NCI-H524 (cell line): ENCODE results near the gene VAV2.

Experiments used
- DNase-seq, 2 experiments: peaks; one replicate each; lab custom pipeline; 2025; lab: John Stamatoyannopoulos, UW

Gene VAV2

DNA sequence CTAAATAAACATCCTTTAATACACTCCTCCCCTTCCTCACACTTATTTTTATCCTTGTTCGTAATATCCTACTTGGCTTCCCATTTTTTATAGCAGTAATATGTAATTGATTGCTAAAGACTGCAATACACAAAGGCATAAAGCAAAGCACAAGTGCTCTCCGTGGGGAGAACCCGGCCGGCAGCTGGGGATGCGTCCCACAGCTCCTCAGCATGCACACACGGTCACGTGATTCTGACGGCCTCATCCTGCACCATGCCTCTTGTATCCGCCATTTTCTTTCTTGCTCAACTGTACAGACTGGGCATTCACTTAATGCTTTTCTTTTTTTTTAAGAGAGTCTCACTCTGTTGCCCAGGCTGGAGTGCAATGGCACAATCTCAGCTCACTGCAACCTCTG lies 36.0 kb upstream of the VAV2 start:
- no peak for DNase-seq

GRCh38 chr9:134027561-134027960 lies 35.4 kb upstream of the VAV2 start:
- peak in 1 of 2 experiments; percentile 55 for DNase-seq

DNA sequence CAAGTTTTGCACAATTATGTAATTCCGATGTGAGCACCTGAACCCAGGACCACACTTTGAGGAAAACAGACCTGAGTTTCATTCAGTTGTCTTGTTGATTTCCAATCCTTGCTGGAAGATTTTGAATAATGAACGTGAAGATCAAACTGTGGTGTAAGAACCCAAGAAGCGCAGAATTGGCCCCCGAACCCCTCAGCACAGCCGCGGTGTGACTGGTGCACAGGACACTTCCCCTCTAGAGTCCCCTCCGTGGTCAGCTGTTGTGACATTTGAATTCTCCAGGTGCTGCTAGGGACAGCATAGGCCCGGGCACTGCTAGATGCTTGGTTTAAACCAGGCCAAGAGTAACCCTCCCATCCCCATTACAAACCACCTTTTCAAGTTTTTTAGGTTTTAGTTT lies 34.9 kb upstream of the VAV2 start:
- DNase-seq: no peak

- no peak for DNase-seq
Measured at GRCh38 chr9:134026581-134026980, 34.5 kb upstream of the VAV2 start.

GRCh38 chr9:134025606-134026541 lies 33.8 kb upstream of the VAV2 start:
- peak in 1 of 2 experiments; percentile 65 for DNase-seq

GRCh38 chr9:134024828-134025605 lies 32.9 kb upstream of the VAV2 start, which contains the start of gene BRD3OS:
Gene BRD3OS (plus strand): TSS chr9:134025481. CDS start chr9:134026748, 1,267 bp downstream.
- peak; percentile 83 to 94 for DNase-seq

DNA sequence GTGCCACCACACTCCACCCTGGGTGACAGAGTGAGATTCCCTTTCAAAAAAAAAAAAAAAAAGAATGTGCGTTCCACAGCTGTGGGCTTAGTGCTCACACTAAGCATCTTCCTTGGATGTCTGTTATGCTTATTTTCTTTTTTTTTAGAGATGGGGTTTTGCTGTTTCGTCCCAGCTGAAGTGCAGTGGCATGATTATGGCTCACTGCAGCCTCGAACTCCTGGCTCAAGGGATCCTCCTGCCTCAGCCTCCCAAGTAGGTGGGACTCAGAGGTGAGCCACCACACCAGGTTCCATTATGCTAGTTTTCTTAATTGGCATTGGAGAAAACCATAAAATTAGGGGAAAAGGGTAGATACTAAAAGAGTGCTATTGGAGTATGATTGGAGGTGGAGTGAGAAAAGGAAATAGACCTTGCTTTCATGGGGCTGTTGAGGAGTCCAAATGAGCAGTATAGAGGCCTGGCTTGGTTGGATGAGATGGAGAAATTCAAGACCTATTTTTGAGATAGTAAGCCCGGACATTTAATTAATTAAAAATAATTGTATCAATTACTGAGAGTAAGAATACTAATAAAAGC lies 32.2 kb upstream of the VAV2 start:
- DNase-seq: no peak

DNA sequence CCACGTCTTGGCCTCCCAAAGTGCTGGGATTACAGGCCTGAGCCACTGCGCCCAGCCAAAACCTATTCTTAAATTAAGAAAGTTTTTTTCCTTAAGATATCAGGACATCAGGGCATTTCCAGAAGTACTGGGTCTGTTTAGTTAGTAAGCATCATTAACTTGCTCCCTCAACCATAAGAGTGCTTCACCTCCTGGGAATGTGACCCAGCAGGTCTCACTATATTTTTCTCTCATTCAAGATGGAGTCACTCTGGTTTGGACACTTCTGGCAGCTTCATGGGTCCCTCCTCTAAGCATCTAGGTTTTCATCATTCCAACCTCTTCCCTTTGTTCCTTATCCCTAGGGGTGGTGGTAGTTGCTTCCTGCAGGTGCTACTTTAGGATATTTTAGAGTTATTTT lies 22.8 kb upstream of the VAV2 start:
- no peak for DNase-seq

- no peak for DNase-seq
Measured at GRCh38 chr9:134011401-134011800, 19.3 kb upstream of the VAV2 start.

- DNase-seq: peak; percentile 80 to 88
Measured at GRCh38 chr9:134010310-134011173, 18.4 kb upstream of the VAV2 start.

DNA sequence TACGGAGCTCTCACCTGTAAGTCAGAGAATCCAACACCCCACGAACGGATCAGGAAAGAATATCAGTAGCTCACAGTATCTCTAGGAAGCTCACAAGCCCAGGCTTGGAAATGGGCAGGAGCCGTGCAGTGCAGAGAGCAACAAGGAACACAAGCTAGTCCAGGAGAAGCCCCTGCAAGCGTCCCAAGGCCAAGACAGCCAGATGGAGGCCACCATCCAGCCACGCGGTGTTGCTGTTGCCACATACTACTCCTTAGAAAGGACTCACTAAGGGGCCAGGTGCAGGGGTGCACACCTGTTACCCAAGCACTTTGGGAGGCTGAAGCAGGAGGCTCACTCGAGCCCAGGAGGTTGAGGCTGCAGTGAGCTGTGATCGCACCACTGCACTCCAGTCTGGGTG lies 15.4 kb upstream of the VAV2 start:
- no peak for DNase-seq

GRCh38 chr9:134007150-134007549 lies 15.0 kb upstream of the VAV2 start:
- DNase-seq: peak in 1 of 2 experiments; percentile 44

- DNase-seq: no peak
Measured at GRCh38 chr9:134005381-134005780, 13.3 kb upstream of the VAV2 start.

- DNase-seq: no peak
Measured at GRCh38 chr9:134004881-134005280, 12.8 kb upstream of the VAV2 start.

DNA sequence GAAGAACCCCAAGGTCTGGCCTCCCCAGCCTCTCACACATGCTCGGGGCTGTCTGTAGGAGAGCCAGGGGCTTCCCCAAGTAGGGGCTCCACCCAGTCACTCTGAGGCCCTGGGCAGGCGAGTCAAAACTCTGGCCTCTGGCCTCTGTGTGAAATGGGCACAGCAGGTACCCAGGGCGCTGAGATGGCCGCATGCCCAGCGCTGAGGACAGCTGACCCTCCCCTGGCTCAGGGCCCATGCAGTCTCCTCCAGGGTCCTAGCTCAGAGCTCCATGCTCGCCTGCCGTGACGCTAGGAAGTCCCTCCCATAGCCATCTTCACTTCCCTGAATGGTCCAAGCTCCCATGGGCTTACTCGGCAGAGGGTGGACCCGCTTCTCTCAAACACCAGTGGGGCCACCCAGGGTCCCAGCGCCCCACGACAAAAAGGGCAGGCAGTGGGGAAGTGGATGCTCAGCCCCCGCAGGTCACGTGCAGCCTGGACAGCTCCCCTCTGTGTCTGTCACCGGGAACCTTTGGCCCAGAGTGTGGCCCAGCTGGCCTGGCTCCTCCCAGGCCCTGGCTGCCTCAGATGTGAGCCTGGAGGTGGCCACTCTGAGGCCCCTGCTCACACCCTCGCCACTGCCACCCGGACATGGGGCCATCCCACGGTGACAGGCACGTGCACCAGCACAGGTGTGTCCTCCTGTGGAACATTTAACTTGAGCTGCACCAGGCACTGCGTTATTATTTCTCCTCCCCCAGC lies 12.2 kb upstream of the VAV2 start:
- DNase-seq: no peak

DNA sequence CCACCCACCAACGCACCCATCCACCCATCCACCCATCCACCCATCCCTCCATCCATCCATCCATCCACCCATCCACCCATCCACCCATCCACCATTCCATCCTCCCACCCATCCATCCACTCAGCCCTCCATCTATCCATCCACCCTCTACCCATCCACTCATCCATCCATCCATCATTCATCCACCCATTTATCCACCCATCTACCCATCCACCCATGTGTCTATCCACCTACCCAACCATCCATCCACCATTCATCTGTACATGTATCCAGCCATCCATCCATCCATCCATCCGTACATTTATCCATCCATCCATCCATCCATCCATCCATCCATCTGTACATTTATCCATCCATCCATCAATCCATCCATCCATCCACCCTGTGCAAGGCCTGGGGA lies 11.1 kb upstream of the VAV2 start:
- DNase-seq: no peak

- no peak for DNase-seq
Measured at GRCh38 chr9:134002796-134003195, 10.7 kb upstream of the VAV2 start.

DNA sequence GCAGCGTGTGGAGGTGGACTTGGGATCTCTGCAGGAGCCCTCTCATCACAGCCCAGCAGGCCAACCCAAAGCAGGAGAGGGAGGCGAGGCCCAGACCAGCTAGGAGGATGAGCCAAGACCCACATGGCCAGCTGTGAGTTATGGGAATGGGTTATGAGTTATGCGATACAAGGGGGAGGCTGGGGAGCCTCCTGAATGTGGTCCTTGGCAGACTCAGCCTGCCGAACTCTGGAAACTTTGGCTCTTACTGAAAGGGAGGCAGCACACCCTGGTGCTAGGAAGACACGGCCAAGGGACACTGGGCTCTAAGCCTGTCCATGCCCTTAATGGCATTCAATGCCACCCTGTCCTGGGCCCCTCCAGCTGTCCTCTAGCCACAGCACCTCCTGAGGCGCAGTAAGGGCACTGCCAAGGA lies 7.7 kb upstream of the VAV2 start:
- no peak for DNase-seq

GRCh38 chr9:133998915-133999595 lies 6.9 kb upstream of the VAV2 start:
- no peak for DNase-seq

DNA sequence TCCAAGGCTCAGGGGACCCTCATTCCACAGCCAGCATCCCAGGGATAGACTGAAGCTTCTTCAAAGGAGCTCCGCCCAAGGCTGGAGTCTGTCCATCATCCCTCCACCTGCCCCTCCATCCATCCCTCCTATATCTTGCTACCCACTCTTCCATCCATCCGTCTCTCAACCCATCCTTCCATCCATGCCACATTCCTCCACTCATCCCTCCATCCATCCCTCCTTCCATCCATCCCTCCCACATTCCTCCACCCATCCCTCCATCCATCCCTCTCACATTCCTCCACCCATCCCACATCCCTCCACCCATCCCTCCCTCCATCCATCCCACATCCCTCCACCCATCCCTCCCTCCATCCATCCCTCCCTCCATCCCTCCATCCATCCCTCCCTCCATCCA lies 5.5 kb upstream of the VAV2 start:
- no peak for DNase-seq
